ENCODE measurements around the gene PRADC1. TPM values are rescaled to one million over a fixed set of nuclear protein-coding genes. Genes with fewer than 3 reads are reported as not detected.

Gene PRADC1
- polyA plus RNA-seq, 3 donors: 9.0 to 49.2 (median 33.3) TPM

GRCh38 chr2:73256618-73256922 is 23.5 kb upstream of the PRADC1 start:
- Mint-ChIP-seq H3K9me3 (no peaks in the 10 kb centered on the region), H3K4me3 (no peak overlapping the region), H3K27me3 (ENCODE audit: low read depth in 3 of 3) (peaks cover 1% of the 10 kb centered on the region in 3 donors), H3K4me1 (peaks cover 11% of the 10 kb centered on the region), H3K36me3 (peaks cover 44 to 56% of the 10 kb centered on the region in 2 donors), H3K27ac (peak overlapping the region in 3 of 7 donors; percentile 10 to 56 (median 18))
- Histone ChIP-seq H3K79me2 (ENCODE audit: insufficient read depth, low read length) (no peaks in the 10 kb centered on the region), H3K27ac (ENCODE audit: low read depth in 1 of 2, low read length in 2 of 2) (no peak overlapping the region), H3K4me1 (ENCODE audit: control insufficient read depth in 1 of 2, insufficient read depth in 2 of 2, low read length in 2 of 2) (peaks cover 0 to 8% of the 10 kb centered on the region in 2 donors), H3K27me3 (ENCODE audit: control insufficient read depth in 2 of 2, insufficient read depth in 2 of 2, low read length in 2 of 2) (no peaks in the 10 kb centered on the region), H3K9ac (ENCODE audit: insufficient read depth, low read length, poor library complexity, severe bottlenecking) (no peak overlapping the region), H3K4me3 (replicated peaks in 1 of 3; ENCODE audit: low read depth in 2 of 3, low read length in 3 of 3) (no peak overlapping the region), H3K36me3 (replicated peaks in 1 of 2; ENCODE audit: control insufficient read depth in 1 of 2, insufficient read depth in 2 of 2, low read length in 2 of 2) (peaks cover 42 to 81% of the 10 kb centered on the region in 2 donors), H2AFZ (ENCODE audit: insufficient read depth, low read depth, low read length, poor library complexity, severe bottlenecking) (no peak overlapping the region), H3K9me3 (replicated peaks in 1 of 2; ENCODE audit: control insufficient read depth in 1 of 2, insufficient read depth in 1 of 2, low read length in 2 of 2) (no peaks in the 10 kb centered on the region), H4K20me1 (ENCODE audit: insufficient read depth, low read length) (no peaks in the 10 kb centered on the region), H3K4me2 (replicated peaks; ENCODE audit: extremely low read depth, low read length, poor library complexity, severe bottlenecking) (no peak overlapping the region)
- no CpG with 5 or more reads among the region's 1 CpG for WGBS (ENCODE audit: insufficient coverage)
- no peak for TF ChIP-seq CTCF (IDR thresholded peaks at IDR 0.05)
- DNase-seq: no peak
- intact Hi-C loops (cut with micrococcal nuclease): no loop called here

DNA sequence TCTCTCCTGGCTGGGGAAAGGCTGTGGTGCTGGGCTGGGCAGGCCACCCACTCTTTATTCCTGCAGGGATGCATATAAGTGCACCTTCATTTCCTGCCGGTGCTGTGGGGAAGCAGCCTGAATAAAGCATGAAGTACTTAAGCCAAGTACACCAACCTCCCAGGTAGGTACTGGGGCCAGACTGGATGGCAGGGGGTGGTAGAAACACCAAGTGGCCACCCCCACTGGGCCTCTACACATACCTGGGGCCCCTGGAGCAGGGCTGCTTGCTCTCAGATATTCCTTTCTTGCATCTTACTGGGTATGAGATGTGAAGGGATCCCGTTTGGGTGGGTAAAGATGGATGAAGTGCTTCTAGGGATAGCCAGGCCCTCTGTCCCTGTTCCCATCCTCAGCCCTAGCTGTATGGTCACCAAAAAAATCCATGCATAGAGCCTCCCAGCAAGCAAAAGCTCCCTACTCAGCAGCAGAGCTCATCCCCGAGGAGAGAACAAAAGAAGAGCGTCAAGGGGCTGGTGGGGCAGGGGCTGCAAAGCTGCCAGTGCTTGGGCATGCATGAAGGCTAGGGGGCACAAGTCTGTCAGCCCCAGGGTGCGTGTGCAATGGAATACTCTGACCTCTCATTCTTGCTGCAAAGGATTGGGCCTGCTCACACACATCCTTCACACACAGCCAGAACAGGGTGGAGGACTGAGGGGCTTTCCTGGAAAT is 23.0 kb upstream of the PRADC1 start:
- H3K9me3 Mint-ChIP-seq: no peaks in the 10 kb centered on the region
- 95% methylated on average over 2 of the region's 5 CpGs for WGBS (ENCODE audit: insufficient coverage)
- Histone ChIP-seq H4K20me1 (ENCODE audit: insufficient read depth, low read length) (no peaks in the 10 kb centered on the region), H3K4me2 (replicated peaks; ENCODE audit: extremely low read depth, low read length, poor library complexity, severe bottlenecking) (no peak overlapping the region), H3K36me3 (replicated peaks in 1 of 2; ENCODE audit: control insufficient read depth in 1 of 2, insufficient read depth in 2 of 2, low read length in 2 of 2) (peaks cover 46 to 82% of the 10 kb centered on the region in 2 donors), H3K27me3 (ENCODE audit: control insufficient read depth in 2 of 2, insufficient read depth in 2 of 2, low read length in 2 of 2) (no peaks in the 10 kb centered on the region), H3K9ac (ENCODE audit: insufficient read depth, low read length, poor library complexity, severe bottlenecking) (no peak overlapping the region), H3K4me1 (ENCODE audit: control insufficient read depth in 1 of 2, insufficient read depth in 2 of 2, low read length in 2 of 2) (peaks cover 0 to 8% of the 10 kb centered on the region in 2 donors), H3K79me2 (ENCODE audit: insufficient read depth, low read length) (no peaks in the 10 kb centered on the region), H3K4me3 (replicated peaks in 1 of 3; ENCODE audit: low read depth in 2 of 3, low read length in 3 of 3) (no peak overlapping the region), H3K9me3 (replicated peaks in 1 of 2; ENCODE audit: control insufficient read depth in 1 of 2, insufficient read depth in 1 of 2, low read length in 2 of 2) (no peaks in the 10 kb centered on the region), H3K27ac (ENCODE audit: low read depth in 1 of 2, low read length in 2 of 2) (no peak overlapping the region), H2AFZ (ENCODE audit: insufficient read depth, low read depth, low read length, poor library complexity, severe bottlenecking) (no peak overlapping the region)
- H3K36me3 Mint-ChIP-seq: peaks cover 44 to 56% of the 10 kb centered on the region in 2 donors
- no peak for TF ChIP-seq CTCF (IDR thresholded peaks at IDR 0.05)
- peaks cover 11% of the 10 kb centered on the region for H3K4me1 Mint-ChIP-seq
- peaks cover 1% of the 10 kb centered on the region in 3 donors for H3K27me3 Mint-ChIP-seq (ENCODE audit: low read depth in 3 of 3)
- H3K27ac Mint-ChIP-seq: peak overlapping the region in 3 of 7 donors; percentile 10 to 41 (median 18)
- DNase-seq: no peak
- no peak overlapping the region for H3K4me3 Mint-ChIP-seq
- intact Hi-C loops (cut with micrococcal nuclease): no loop called here

All from CD14-positive monocyte (primary cell).